GM12891 (cell line): ENCODE results near the gene ALDH1L1.

ENCODE experiments used
- DNase-seq: peaks from one replicate; pipeline ENCODE4 v3.0.0; 2011; ENCODE audit warnings: low spot score; ENCODE audit not compliant: insufficient read length
- FAIRE-seq: peaks from 2 replicates; lab custom pipeline; 2011; peaks lifted over from hg19 to GRCh38; lab: Jason Lieb, UNC
- PAX5 ChIP-seq: IDR thresholded peaks from 2 replicates; pipeline ENCODE4 v1.6.1; 2011; ENCODE audit warnings: low read length, moderate library complexity, mild to moderate bottlenecking; ENCODE audit not compliant: insufficient read depth, severe bottlenecking
- POLR2A ChIP-seq: IDR thresholded peaks from 2 replicates; pipeline ENCODE4 v1.6.1; 2011; ENCODE audit warnings: low read depth, low read length, control low read depth
- POLR2AphosphoS5 ChIP-seq: IDR thresholded peaks from 2 replicates; pipeline ENCODE4 v1.6.1; 2011; ENCODE audit warnings: low read depth, low read length, control low read depth
- POU2F2 ChIP-seq: IDR thresholded peaks from 2 replicates; pipeline ENCODE4 v1.6.1; 2011; ENCODE audit warnings: low read depth, mild to moderate bottlenecking, control low read depth, low read length, moderate library complexity
- SPI1 ChIP-seq: IDR thresholded peaks from 2 replicates; pipeline ENCODE4 v1.6.1; 2011; ENCODE audit warnings: low read depth, low read length, control low read depth
- TAF1 ChIP-seq: IDR thresholded peaks from 2 replicates; pipeline ENCODE4 v1.6.1; 2011; ENCODE audit warnings: low read depth, low read length, control low read depth

ALDH1L1 gene

DNA sequence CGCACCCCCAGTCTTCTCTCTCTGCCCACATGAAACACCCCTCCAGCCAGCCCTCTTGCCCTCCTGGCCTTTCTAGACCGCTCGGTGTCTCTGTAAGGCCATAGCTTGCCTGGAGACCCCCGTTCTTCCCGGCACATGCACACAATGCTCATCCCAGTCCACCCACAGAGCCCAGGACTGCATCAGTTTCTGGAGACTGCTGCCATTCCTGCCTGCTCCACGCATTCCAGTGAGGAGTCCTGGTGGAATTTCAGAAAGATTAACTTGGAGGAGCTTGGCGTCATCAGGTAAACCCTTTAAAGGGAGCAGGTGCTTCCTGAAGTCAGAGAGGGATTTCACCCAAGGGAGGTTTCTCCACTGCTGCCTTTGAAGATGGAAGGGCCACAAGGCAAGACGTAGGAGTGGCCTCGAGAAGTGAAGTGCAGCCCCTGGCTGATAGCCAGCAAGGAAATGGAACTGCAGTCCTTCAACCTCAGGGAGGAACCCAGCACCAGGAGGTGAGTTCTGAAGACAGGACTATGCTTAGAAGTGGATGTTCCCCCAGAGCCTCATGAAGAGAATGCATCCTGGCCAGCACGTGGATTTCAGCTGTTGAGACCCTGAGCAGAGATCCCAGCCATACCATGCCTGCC lies 115.6 kb downstream of the ALDH1L1 start:
- no peak for FAIRE-seq
- TF ChIP-seq PAX5 (no peak), POLR2A (no peak), SPI1 (no peak), POLR2AphosphoS5 (no peak), POU2F2 (no peak), TAF1 (no peak)
- no peak for DNase-seq

DNA sequence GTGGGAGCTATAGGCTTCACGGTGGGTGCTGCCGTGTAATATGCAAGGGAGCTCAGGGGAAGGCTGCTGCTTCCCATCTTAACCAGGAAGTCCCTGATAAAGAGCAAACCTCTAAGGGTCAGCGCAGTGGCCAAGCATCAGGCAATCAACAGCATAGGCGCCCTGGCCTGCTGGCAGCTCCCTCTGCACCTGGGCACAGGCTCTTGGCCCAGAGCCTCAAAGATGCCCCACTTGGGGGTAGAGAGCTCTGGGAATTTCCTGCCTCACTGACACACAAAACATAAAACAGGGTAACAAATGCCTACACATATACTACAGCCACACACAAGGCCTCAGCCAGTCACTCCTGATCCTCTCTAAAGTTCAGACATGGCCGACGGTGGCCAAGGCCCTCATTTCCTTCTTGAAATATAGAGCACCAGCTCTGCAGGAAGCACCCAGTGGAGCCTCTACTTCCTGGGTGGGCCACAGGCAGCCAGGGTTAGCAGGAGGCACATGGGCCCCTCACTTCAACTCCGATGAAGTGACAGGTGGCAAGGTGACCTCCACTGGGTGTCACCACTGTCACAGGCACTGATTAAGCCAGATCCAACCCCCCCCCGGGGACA lies 116.9 kb downstream of the ALDH1L1 start:
- TF ChIP-seq POLR2AphosphoS5 (no peak), SPI1 (no peak), POU2F2 (no peak), PAX5 (no peak), POLR2A (no peak), TAF1 (no peak)
- no peak for FAIRE-seq
- DNase-seq, result no peak

DNA sequence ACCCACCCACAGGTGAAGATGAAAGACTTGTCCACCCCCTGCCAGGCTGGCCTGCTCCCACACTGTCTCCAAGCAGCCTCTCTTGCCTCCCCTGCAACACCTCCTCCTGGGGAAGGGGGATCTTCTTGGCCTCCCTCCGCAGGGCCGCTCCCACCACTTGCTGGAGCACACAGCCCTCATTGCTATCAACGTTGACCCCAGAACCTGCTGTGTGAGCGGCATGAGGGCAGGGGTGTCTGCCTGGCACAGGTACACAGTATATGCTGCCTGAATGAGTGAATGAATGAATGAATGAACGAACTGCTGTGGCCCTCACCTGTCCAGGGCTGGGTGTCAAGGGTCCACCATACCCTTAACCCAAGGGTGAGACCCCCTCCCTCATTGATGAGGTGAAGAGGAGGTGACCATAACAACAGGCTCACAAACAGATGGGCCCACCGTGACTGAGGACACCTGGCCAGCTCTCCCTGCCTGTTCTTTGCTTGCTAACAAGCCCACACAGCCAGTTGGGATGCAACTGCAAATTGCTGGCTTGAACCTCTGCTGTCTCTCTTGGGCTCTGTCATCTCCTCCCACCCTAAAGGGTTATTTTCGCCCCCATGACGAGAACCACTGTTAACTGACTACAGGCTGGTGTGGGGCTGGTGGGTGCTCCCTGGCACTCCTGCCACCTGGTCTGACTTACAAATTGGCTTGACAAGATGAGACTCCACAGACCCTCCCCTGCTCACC lies 118.9 kb downstream of the ALDH1L1 start:
- DNase-seq (no peak), FAIRE-seq (no peak)
- TF ChIP-seq TAF1, result no peak
- TF ChIP-seq SPI1, result no peak
- TF ChIP-seq POLR2A, result no peak
- TF ChIP-seq PAX5, result no peak
- TF ChIP-seq POLR2AphosphoS5, result no peak
- TF ChIP-seq POU2F2, result no peak

DNA sequence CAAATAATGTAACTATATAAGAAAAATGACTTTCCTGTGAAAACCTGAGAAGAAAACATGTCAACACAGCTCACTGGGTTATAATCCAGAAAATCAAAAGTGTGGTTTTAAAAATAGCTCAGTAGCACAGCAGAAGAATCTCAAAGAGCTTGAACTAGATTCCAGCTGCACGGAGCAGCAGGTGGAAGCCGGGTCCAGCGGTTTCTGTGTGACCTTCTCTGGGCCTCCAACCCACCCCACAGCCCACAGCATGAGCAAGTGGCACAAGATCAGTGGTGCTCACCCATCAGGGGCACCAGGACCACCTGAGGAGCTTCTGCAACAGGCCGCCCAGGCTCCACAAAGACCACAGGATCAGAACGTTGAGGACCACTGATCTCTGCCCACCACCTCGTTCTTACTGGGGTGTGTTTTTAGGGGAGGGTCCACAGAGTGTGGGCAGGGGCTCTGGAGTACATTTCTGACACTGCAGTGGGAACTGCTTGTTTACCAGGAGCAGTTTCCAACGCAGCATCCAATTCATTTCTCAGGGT lies 119.7 kb downstream of the ALDH1L1 start:
- no peak for TF ChIP-seq POLR2A
- TF ChIP-seq POU2F2, result no peak
- FAIRE-seq, result no peak
- DNase-seq, result no peak

DNA sequence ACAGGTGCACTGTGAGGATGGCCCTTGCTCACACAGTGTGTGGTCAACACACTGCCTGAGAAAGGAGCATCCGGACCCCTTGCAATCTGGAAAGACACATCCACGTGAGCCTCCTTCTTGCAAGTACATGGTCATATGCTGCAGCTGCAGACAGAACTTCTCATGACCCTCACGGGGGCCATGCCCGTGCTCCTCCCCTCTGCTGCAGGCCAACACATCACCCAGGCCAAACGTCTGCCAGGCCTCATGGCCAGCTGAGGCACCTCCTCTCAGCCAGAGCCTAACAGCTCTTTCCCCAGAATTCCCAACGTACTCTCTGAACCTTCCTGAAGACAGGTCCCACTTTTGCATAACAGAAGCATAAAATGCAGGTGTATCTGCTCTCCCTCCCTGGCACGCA lies 121.7 kb downstream of the ALDH1L1 start:
- DNase-seq, result no peak
- no peak for FAIRE-seq
- no peak for TF ChIP-seq POLR2AphosphoS5
- TF ChIP-seq POLR2A, result no peak

DNA sequence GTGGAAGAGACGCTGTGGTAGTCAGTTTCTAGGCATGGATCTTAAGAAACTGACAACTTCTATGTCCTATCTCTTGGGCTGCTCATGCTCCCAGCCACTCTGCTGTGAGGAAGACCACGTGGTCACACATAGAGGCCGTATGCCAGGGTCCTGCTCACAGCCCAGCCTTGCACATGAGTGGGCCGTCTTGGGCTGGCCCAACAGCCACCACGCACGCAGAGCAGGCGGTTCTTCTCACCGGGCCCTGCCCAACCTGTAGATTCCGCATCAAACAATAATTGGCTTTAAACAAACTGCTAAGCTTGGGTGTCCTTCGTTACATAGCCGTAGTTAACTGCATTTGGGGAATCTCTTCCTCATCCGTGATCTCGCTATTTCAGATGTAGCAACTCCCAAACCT lies 122.5 kb downstream of the ALDH1L1 start:
- FAIRE-seq, result no peak
- no peak for TF ChIP-seq TAF1
- TF ChIP-seq POLR2A, result no peak
- no peak for DNase-seq

DNA sequence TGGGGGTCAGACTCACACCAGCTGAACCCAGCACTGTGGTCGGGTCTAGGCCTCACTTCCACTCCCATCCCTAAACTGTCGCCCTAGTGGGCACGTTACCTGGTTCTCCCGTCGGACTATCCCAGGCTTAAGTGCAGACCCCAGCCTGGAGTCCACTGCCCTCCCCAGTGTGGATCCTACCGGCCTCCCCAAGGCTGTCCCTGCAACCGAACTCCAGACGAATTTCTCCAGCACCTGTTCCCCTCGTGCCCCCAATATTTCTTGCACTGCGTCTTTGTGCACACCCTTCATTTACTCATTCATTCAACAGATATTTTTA lies 122.9 kb downstream of the ALDH1L1 start:
- FAIRE-seq, result no peak
- DNase-seq, result no peak
- TF ChIP-seq TAF1 (no peak), POLR2A (no peak), PAX5 (no peak), POLR2AphosphoS5 (no peak), POU2F2 (no peak), SPI1 (no peak)

DNA sequence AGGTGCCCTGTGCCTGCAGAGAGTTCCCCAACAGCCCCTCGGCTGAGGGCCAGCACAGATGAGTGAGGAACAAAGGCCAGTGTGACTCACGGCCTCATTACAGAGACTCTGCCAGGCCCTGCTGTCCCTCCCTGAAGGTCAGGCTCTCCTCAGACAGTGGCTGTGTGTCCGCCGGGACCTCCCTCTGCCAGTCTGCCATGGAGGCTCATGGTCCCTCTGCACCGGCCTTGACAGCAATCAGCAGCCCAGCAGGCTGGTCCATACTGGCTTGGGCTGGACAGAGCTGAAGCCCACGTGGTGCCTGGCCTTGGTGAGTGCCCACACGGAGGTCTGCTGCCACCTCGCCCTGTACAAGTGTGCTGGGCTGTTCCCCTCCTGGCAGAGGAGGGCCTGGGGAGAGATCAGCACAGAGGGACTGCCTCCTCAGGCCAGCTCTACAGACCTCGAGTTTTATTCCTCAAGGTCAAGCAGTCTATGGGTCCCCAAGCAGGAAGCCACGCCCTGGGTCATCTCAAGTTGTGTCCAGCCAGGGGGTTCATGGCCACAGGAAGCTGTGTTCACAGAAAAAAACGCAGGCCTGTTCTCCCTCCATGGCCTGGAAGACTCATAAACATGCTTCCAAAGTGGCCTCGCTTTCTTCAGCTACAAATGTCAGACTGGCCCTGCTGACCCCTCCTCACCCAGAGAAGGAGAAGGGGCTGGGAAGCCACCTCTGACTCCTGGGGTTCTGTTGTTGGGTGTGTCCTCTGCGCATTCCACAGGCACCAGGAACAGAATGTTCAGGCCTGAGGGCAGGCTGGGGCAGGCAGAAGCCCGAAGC lies 123.5 kb downstream of the ALDH1L1 start:
- no peak for DNase-seq
- TF ChIP-seq POLR2AphosphoS5, result no peak
- FAIRE-seq, result no peak

DNA sequence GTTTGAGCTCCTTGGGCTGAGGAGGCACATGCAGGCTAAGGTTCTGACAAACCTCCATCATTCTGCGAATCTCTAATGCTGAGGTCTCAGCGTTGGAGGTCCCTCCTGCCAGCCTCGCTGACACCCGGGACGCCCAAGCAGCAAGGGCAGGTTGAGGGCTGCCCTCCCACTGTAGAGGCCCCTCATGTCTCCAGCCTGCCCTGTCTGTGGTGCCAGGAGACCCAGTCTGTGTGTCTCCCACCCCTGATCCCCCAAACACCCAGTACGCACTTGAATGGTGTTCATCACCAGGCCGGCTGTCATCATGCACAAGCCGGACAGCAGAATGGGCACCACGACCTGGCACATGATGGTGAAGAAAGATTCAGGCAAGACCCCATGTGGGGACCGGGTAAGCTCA lies 124.3 kb downstream of the ALDH1L1 start:
- TF ChIP-seq TAF1 (no peak), POLR2A (no peak), PAX5 (no peak), POLR2AphosphoS5 (no peak), SPI1 (no peak), POU2F2 (no peak)
- FAIRE-seq, result no peak

DNA sequence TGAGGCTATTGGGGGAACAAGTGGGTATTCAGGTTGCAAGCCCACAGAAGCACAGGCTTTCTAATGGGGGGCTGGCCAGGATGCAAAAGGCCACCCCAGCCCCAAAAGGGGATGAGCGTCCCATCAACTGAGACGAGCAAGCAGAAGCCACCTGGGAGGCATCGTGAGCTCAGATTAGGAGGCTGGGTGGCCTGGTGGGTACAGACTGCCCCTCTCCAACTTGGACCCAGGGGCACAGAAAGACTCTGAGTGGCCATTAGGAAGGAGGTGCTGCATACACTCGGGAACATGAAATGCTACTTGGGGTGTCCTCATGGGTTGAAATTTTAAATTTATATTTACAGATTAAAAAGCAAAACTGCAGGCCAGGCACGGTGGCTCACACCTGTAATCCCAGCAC lies 125.5 kb downstream of the ALDH1L1 start:
- no peak for DNase-seq
- no peak for FAIRE-seq
- TF ChIP-seq POLR2A, result no peak

More for the DNA sequence above, 124.3 kb downstream of the ALDH1L1 start:
- no peak for DNase-seq
